ENCODE data around the gene WIZ. TPM values are rescaled to one million over a fixed set of nuclear protein-coding genes. Genes with fewer than 3 reads are reported as not detected.

Gene WIZ
- total and polyA plus RNA-seq, 2 experiments from 2014 or later = 8.9 to 39.5 TPM

GRCh38 chr19:15390814-15391213 is 58.9 kb downstream of the WIZ start (continued):
- TF ChIP-seq ZNF462 (CRISPR knock-in tag; IDR thresholded peaks at IDR 0.05) = no peak
- TF ChIP-seq POLR2AphosphoS5 (IDR thresholded peaks at IDR 0.05; ENCODE audit: low read depth) = no peak
- no peak for TF ChIP-seq ETS1 (IDR thresholded peaks at IDR 0.05)
- no peak for TF ChIP-seq ZNF114 (CRISPR knock-in tag; IDR thresholded peaks at IDR 0.05)
- TF ChIP-seq CREB1 (CRISPR knock-in tag; IDR thresholded peaks at IDR 0.05; ENCODE audit: low read depth) = no peak

GRCh38 chr19:15381864-15382263 is 67.9 kb downstream of the WIZ start:
- Histone ChIP-seq H3K79me2 (replicated peaks; ENCODE audit: insufficient read depth) (peaks cover 39% of the 10 kb centered on the region), H3F3A (replicated peaks; ENCODE audit: low read depth) (peaks cover 25% of the 10 kb centered on the region), H3K9me2 (ENCODE audit: insufficient read depth) (no peaks in the 10 kb centered on the region), H3K36me3 (ENCODE audit: insufficient read depth) (no peaks in the 10 kb centered on the region), H3K27ac (ENCODE audit: low read depth) (0 out of 2 replicates have a peak overlapping the region, but pooled peaks have one; percentile 95), H4K20me1 (replicated peaks; ENCODE audit: insufficient read depth) (peaks cover 16% of the 10 kb centered on the region), H3K27me3 (ENCODE audit: insufficient read depth) (no peaks in the 10 kb centered on the region), H3K4me2 (no peak overlapping the region), H2AFZ (no peak overlapping the region), H3K4me3 (0 out of 2 replicates have a peak overlapping the region, but pooled peaks have one; percentile 25), H3K4me1 (ENCODE audit: insufficient read depth) (peaks cover 16% of the 10 kb centered on the region)
- no peaks in the 10 kb centered on the region; the same call in 1 of the 3 replicates for H3K9me3 Mint-ChIP-seq
- TF ChIP-seq STAT1 (IDR thresholded peaks at IDR 0.05; ENCODE audit: unreplicated experiment) (no peak), REST (IDR thresholded peaks at IDR 0.05; ENCODE audit: unreplicated experiment) (no peak), CREB1 (CRISPR knock-in tag; IDR thresholded peaks at IDR 0.05; ENCODE audit: low read depth) (no peak)
- H3K4me1 Mint-ChIP-seq = peaks cover 26% of the 10 kb centered on the region
- H3K4me3 Mint-ChIP-seq = peak overlapping the region; percentile 77; the same call in 1 of the 3 replicates
- H3K27ac Mint-ChIP-seq = peak overlapping the region; percentile 92; the same call in 1 of the 2 replicates
- peaks cover 23% of the 10 kb centered on the region for H3K36me3 Mint-ChIP-seq (ENCODE audit: low read depth)
- H3K27me3 Mint-ChIP-seq (ENCODE audit: insufficient read depth, low read depth, poor library complexity) = peaks cover 12% of the 10 kb centered on the region
- no peak for ATAC-seq
- DNase-seq (ENCODE audit: low spot score) = no peak
